CD14-positive monocyte (primary cell): ENCODE data around the gene DMRT1. TPM values are rescaled to one million over a fixed set of nuclear protein-coding genes. Genes with fewer than 3 reads are reported as not detected.

ENCODE experiments used
- DNase-seq, 3 donors: peaks; one replicate each; pipeline ENCODE4 v3.0.0-alpha.2; 2011 to 2022
- H2AFZ ChIP-seq: 2 replicates; pipeline ENCODE4 v1.6.0; 2012; ENCODE audit warnings: mild to moderate bottlenecking, low read depth, low read length, inconsistent platforms; ENCODE audit not compliant: insufficient read depth, poor library complexity, severe bottlenecking
- H3K27ac ChIP-seq, 2 donors: 1 replicate in 1 of 2; 2 replicates in 1 of 2; pipeline ENCODE4 v1.5.1; 2012 to 2013; ENCODE audit warnings: low read length in 2 of 2, control low read depth in 1 of 2, inconsistent platforms in 1 of 2, low read depth in 1 of 2, mild to moderate bottlenecking in 1 of 2
- H3K27me3 ChIP-seq, 2 donors: one replicate each; pipeline versions ENCODE4 v1.6.0 to v1.6.1; 2011 to 2013; ENCODE audit warnings: low read length in 2 of 2; ENCODE audit not compliant: control insufficient read depth in 2 of 2, insufficient read depth in 2 of 2
- H3K36me3 ChIP-seq, 2 donors: replicated peaks in 1 of 2; 1 replicate in 1 of 2; 2 replicates in 1 of 2; pipeline versions ENCODE4 v1.5.1 to v1.6.1; 2012 to 2013; ENCODE audit warnings: low read length in 2 of 2, control low read depth in 1 of 2, inconsistent platforms in 1 of 2, mild to moderate bottlenecking in 1 of 2; ENCODE audit not compliant: insufficient read depth in 2 of 2, control insufficient read depth in 1 of 2
- H3K4me1 ChIP-seq, 2 donors: 1 replicate in 1 of 2; 2 replicates in 1 of 2; pipeline versions ENCODE4 v1.5.1 to v1.6.1; 2012 to 2013; ENCODE audit warnings: low read length in 2 of 2, control low read depth in 1 of 2, inconsistent platforms in 1 of 2, mild to moderate bottlenecking in 1 of 2, moderate library complexity in 1 of 2; ENCODE audit not compliant: insufficient read depth in 2 of 2, control insufficient read depth in 1 of 2
- H3K4me2 ChIP-seq: replicated peaks from 2 replicates; pipeline ENCODE3; 2012; ENCODE audit warnings: low read length, moderate library complexity, mild to moderate bottlenecking; ENCODE audit not compliant: poor library complexity, severe bottlenecking; ENCODE audit errors: extremely low read depth
- H3K4me3 ChIP-seq, 3 experiments: fragments of 200-600 bp in 1 of 3; sonication (generic) in 1 of 3; replicated peaks in 1 of 3; 1 replicate in 2 of 3; 2 replicates in 1 of 3; pipeline ENCODE4 v1.5.1; 2011 to 2013; ENCODE audit warnings: low read length in 3 of 3, mild to moderate bottlenecking in 3 of 3, control low read depth in 2 of 3, low read depth in 2 of 3, inconsistent platforms in 1 of 3, moderate library complexity in 1 of 3
- H3K79me2 ChIP-seq: 2 replicates; pipeline ENCODE4 v1.6.0; 2012; ENCODE audit warnings: mild to moderate bottlenecking, control low read depth, inconsistent platforms, low read length, moderate library complexity; ENCODE audit not compliant: insufficient read depth
- H3K9ac ChIP-seq: 2 replicates; pipeline ENCODE4 v1.6.0; 2017; ENCODE audit warnings: low read length, mild to moderate bottlenecking; ENCODE audit not compliant: insufficient read depth, poor library complexity, severe bottlenecking
- H3K9me3 ChIP-seq, 2 donors: replicated peaks in 1 of 2; 1 replicate in 1 of 2; 2 replicates in 1 of 2; pipeline versions ENCODE4 v1.5.1 to v1.6.1; 2012 to 2013; ENCODE audit warnings: low read length in 2 of 2, control low read depth in 1 of 2; ENCODE audit not compliant: control insufficient read depth in 1 of 2, insufficient read depth in 1 of 2
- H4K20me1 ChIP-seq: 2 replicates; pipeline ENCODE4 v1.6.0; 2012; ENCODE audit warnings: mild to moderate bottlenecking, low read length, control low read depth, moderate library complexity; ENCODE audit not compliant: insufficient read depth
- H3K27ac Mint-ChIP-seq, 7 donors: one replicate each; pipeline ENCODE4 v1.8.0; 2020; ENCODE audit warnings: mild to moderate bottlenecking in 7 of 7, mixed read lengths in 7 of 7, moderate library complexity in 6 of 7, inconsistent platforms in 2 of 7
- H3K27me3 Mint-ChIP-seq, 3 donors: one replicate each; pipeline ENCODE4 v1.8.0; 2021 to 2022; ENCODE audit warnings: low read depth in 3 of 3, mild to moderate bottlenecking in 3 of 3, mixed read lengths in 3 of 3, moderate library complexity in 3 of 3, inconsistent platforms in 1 of 3
- H3K36me3 Mint-ChIP-seq, 2 donors: one replicate each; pipeline ENCODE4 v1.8.0; 2020; ENCODE audit warnings: mixed read lengths in 2 of 2, inconsistent platforms in 1 of 2, mild to moderate bottlenecking in 1 of 2
- H3K4me1 Mint-ChIP-seq: one replicate; pipeline ENCODE4 v1.8.0; 2020; ENCODE audit warnings: mild to moderate bottlenecking, mixed read lengths
- H3K4me3 Mint-ChIP-seq, 2 donors: one replicate each; pipeline ENCODE4 v1.8.0; 2020; ENCODE audit warnings: mild to moderate bottlenecking in 2 of 2, mixed read lengths in 2 of 2, moderate library complexity in 1 of 2
- H3K9me3 Mint-ChIP-seq, 7 donors: one replicate each; pipeline ENCODE4 v1.8.0; 2020 to 2022; ENCODE audit warnings: mixed read lengths in 7 of 7, mild to moderate bottlenecking in 6 of 7, moderate library complexity in 6 of 7, inconsistent platforms in 2 of 7
- WGBS: methylation state at CpG from one replicate; pipeline ENCODE4 v1.1.5; 2013; ENCODE audit warnings: missing lambda C conversion rate; ENCODE audit not compliant: insufficient coverage; 5-methylcytosine and 5-hydroxymethylcytosine counted together
- intact Hi-C, 2 donors: fragments of 100-400 bp; cut with micrococcal nuclease; formaldehyde crosslinking; loops; one replicate each; pipeline versions ENCODE4 v1.15.0 to v1.15.1; 2023
- polyA plus RNA-seq, 3 donors: library from polyadenylated mRNA; depleted of rRNA in 1 of 3; unstranded in 2 of 3; stranded (reverse) in 1 of 3; fragments of 300-500 nt in 2 of 3; fragments of >200 nt in 1 of 3; fragmentation: Illumina TruSeq in 2 of 3; gene quantifications; 1 replicate in 2 of 3; 2 replicates in 1 of 3; pipeline ENCODE4 v1.2.3, GENCODE V29; 2012 to 2021
- TF ChIP-seq, protein P1 (sequence below): fragments of 200-600 bp; IDR thresholded peaks from one replicate; pipeline ENCODE4 v1.8.0; 2022; ENCODE audit warnings: antibody characterized with exemption, mild to moderate bottlenecking

DMRT1 gene
- polyA plus RNA-seq, 3 donors: not detected

DNA sequence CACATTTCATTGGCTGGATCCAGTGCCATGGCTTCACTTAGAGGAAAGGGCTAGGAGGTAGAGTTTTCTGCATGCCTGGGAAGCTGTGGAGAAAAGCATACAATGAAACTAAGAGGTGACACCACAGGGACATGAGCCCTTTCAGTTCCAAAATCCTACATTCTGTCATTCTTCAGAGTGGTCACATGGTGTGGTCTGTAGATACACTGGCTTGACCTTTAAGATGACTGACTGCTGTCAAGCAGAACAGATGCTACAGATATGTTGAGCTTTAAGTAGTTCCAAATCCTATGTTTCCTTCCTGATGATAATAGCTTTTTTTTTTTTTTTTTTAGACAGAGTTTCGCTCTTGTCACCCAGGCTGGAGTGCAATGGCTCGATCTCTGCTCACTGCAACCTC, 161.2 kb downstream of the DMRT1 start:
- Histone ChIP-seq H4K20me1 (no peaks in the 10 kb centered on the region), H3K4me1 (peaks cover 13 to 21% of the 10 kb centered on the region in 2 donors), H3K27ac (no peak overlapping the region), H3K9ac (no peak overlapping the region), H2AFZ (no peak overlapping the region), H3K79me2 (no peaks in the 10 kb centered on the region), H3K4me3 (no peak overlapping the region), H3K9me3 (peaks cover 0 to 11% of the 10 kb centered on the region in 2 donors), H3K36me3 (no peaks in the 10 kb centered on the region), H3K4me2 (no peak overlapping the region), H3K27me3 (no peaks in the 10 kb centered on the region)
- TF ChIP-seq, protein P1, sequence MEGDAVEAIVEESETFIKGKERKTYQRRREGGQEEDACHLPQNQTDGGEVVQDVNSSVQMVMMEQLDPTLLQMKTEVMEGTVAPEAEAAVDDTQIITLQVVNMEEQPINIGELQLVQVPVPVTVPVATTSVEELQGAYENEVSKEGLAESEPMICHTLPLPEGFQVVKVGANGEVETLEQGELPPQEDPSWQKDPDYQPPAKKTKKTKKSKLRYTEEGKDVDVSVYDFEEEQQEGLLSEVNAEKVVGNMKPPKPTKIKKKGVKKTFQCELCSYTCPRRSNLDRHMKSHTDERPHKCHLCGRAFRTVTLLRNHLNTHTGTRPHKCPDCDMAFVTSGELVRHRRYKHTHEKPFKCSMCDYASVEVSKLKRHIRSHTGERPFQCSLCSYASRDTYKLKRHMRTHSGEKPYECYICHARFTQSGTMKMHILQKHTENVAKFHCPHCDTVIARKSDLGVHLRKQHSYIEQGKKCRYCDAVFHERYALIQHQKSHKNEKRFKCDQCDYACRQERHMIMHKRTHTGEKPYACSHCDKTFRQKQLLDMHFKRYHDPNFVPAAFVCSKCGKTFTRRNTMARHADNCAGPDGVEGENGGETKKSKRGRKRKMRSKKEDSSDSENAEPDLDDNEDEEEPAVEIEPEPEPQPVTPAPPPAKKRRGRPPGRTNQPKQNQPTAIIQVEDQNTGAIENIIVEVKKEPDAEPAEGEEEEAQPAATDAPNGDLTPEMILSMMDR: no peak
- no peaks in the 10 kb centered on the region for H3K36me3 Mint-ChIP-seq
- H3K27ac Mint-ChIP-seq: no peak overlapping the region
- H3K27me3 Mint-ChIP-seq: peaks cover 0 to 11% (median 4%) of the 10 kb centered on the region in 3 donors
- peaks cover 20% of the 10 kb centered on the region for H3K4me1 Mint-ChIP-seq
- H3K4me3 Mint-ChIP-seq: no peak overlapping the region
- DNase-seq: no peak
- intact Hi-C loops: loop anchor here (10.0 kb wide), 2 partner anchors 388 to 528 kb away; no protein-coding TSS in a partner anchor
- peaks cover 4 to 8% (median 7%) of the 10 kb centered on the region in 7 donors for H3K9me3 Mint-ChIP-seq
- no CpG with 5 or more reads among the region's 2 CpGs for WGBS

DNA sequence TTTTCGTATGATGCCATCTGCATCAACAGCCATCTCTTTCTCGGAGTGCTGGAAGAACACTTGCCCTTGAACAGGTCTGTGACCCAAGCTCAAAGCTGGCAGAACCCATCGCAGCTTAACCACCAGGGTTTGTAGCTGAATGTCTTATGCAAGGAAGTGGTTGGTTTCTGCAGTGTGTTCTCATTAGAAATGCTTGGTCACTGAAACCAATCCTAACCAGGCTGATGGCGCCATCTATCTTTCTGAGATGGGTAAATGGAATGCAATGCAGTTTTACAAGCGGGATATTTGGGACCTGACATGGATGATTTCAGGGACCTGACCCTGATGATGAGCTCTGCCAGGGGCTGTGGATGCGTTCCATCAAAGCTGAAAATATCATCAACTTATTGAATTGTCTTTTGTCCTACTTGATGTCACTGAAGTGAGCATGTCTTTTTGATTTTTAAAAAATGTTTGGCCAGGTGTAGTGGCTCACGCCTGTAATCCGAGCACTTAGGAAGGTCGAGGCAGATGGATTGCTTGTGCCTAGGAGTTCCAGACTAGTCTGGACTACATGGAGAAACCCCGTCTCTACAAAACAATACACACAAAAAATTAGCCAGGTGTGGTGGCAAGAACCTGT, 163.7 kb downstream of the DMRT1 start:
- no peaks in the 10 kb centered on the region for H3K27me3 ChIP-seq
- no peaks in the 10 kb centered on the region for H3K9me3 Mint-ChIP-seq
- 48% methylated on average over 5 of the region's 10 CpGs for WGBS
- H3K27ac ChIP-seq: no peak overlapping the region
- intact Hi-C loops: loop anchor here (5.0 to 10.0 kb wide), 3 partner anchors 390 to 530 kb away; no protein-coding TSS in a partner anchor
- peak overlapping the region in 1 of 2 donors; percentile 26 for H3K4me3 Mint-ChIP-seq
- no peaks in the 10 kb centered on the region for H3K79me2 ChIP-seq
- TF ChIP-seq, protein P1: peak; percentile 72
- DNase-seq: peak; percentile 59 to 69 (median 68)
- peak overlapping the region; percentile 12 for H2AFZ ChIP-seq
- H3K27me3 Mint-ChIP-seq: peaks cover 0 to 10% (median 4%) of the 10 kb centered on the region in 3 donors
- H3K36me3 ChIP-seq: no peaks in the 10 kb centered on the region
- no peak overlapping the region for H3K9ac ChIP-seq
- H3K27ac Mint-ChIP-seq: peak overlapping the region in 1 of 7 donors; percentile 33
- H3K36me3 Mint-ChIP-seq: no peaks in the 10 kb centered on the region
- no peaks in the 10 kb centered on the region for H4K20me1 ChIP-seq
- no peak overlapping the region for H3K4me3 ChIP-seq
- no peaks in the 10 kb centered on the region for H3K9me3 ChIP-seq
- no peak overlapping the region for H3K4me2 ChIP-seq
- peaks cover 23% of the 10 kb centered on the region for H3K4me1 Mint-ChIP-seq
- H3K4me1 ChIP-seq: peaks cover 28 to 35% of the 10 kb centered on the region in 2 donors
